Measurements from ENCODE around the gene PSMF1.

DNA sequence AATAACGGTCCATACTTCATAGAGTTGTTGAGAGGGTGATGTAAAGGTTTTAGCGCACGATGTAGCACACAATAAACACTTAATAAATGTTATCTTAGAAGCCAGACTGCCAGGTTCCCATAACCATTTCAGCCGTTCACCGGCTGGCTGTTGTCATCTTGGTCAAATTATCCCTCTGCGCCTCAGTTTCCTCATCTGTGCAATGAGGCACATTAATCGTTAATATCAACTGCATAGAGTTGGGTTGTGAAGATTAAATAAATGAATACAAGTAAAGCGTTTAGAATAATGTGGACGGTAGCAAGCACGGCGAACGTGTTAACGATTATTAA lies 432 bp upstream of the PSMF1 start:
- TF ChIP-seq POLR2A (IDR thresholded peaks at IDR 0.05; ENCODE audit: low read depth, low read length) = no peak
- TF ChIP-seq, protein P1, sequence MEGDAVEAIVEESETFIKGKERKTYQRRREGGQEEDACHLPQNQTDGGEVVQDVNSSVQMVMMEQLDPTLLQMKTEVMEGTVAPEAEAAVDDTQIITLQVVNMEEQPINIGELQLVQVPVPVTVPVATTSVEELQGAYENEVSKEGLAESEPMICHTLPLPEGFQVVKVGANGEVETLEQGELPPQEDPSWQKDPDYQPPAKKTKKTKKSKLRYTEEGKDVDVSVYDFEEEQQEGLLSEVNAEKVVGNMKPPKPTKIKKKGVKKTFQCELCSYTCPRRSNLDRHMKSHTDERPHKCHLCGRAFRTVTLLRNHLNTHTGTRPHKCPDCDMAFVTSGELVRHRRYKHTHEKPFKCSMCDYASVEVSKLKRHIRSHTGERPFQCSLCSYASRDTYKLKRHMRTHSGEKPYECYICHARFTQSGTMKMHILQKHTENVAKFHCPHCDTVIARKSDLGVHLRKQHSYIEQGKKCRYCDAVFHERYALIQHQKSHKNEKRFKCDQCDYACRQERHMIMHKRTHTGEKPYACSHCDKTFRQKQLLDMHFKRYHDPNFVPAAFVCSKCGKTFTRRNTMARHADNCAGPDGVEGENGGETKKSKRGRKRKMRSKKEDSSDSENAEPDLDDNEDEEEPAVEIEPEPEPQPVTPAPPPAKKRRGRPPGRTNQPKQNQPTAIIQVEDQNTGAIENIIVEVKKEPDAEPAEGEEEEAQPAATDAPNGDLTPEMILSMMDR (IDR thresholded peaks at IDR 0.05; ENCODE audit: extremely low read depth in 1 of 2, insufficient read depth in 1 of 2, low read depth in 1 of 2, low read length in 2 of 2) = no peak

Data from endothelial cell of umbilical vein (primary cell).